Measurements from ENCODE around the gene HABP2.

The HABP2 gene

GRCh38 chr10:113527211-113527906 lies 25.5 kb upstream of the HABP2 start:
- no peak for DNase-seq

GRCh38 chr10:113528876-113529275 lies 24.0 kb upstream of the HABP2 start:
- DNase-seq, result no peak

GRCh38 chr10:113529575-113529974 lies 23.3 kb upstream of the HABP2 start:
- DNase-seq, result no peak

- DNase-seq, result no peak
Observed at GRCh38 chr10:113530476-113530875, 22.4 kb upstream of the HABP2 start.

GRCh38 chr10:113532724-113533123 lies 20.1 kb upstream of the HABP2 start:
- DNase-seq, result no peak

GRCh38 chr10:113533801-113534200 lies 19.1 kb upstream of the HABP2 start:
- no peak for DNase-seq

GRCh38 chr10:113534423-113534822 lies 18.4 kb upstream of the HABP2 start:
- DNase-seq, result no peak

GRCh38 chr10:113537672-113538071 lies 15.2 kb upstream of the HABP2 start:
- DNase-seq, result no peak

- DNase-seq, result no peak
Observed at GRCh38 chr10:113538151-113538550, 14.7 kb upstream of the HABP2 start.

GRCh38 chr10:113539789-113540188 lies 13.1 kb upstream of the HABP2 start:
- no peak for DNase-seq

DNA sequence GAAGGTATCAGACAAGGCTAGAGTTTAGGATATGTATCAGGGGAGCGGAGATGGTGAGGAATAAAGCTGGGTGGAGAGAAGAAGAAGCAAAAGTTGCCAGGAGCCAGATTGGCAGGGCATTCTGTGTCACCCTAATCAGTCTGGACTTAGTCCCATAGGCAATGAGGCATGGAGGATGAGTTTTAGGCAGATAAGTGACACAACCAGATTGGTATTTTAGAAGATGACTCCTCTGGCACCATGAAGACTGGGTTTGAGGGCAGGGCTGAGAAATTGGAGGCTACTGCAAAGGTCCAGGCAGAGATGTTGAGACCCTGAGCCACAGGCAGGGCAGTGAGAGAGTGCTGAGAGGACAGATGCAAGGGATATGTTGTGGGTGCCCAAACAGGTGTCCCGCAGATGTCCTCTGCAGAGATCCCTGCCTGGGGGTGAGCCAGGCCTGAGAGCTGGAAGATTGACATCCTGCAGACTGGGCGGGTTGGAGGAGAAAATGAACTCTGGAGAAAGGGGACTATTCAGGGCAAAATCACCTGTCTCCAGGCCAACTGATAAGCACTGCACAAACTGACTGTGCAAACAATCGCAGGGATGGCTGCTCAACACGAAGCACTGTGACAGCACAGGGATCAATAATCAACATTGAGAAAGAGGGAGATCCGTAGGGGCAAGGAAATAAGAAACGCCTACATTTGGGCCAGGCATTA lies 11.9 kb upstream of the HABP2 start:
- no peak for DNase-seq

GRCh38 chr10:113541549-113541927 lies 11.3 kb upstream of the HABP2 start:
- DNase-seq, result no peak

DNA sequence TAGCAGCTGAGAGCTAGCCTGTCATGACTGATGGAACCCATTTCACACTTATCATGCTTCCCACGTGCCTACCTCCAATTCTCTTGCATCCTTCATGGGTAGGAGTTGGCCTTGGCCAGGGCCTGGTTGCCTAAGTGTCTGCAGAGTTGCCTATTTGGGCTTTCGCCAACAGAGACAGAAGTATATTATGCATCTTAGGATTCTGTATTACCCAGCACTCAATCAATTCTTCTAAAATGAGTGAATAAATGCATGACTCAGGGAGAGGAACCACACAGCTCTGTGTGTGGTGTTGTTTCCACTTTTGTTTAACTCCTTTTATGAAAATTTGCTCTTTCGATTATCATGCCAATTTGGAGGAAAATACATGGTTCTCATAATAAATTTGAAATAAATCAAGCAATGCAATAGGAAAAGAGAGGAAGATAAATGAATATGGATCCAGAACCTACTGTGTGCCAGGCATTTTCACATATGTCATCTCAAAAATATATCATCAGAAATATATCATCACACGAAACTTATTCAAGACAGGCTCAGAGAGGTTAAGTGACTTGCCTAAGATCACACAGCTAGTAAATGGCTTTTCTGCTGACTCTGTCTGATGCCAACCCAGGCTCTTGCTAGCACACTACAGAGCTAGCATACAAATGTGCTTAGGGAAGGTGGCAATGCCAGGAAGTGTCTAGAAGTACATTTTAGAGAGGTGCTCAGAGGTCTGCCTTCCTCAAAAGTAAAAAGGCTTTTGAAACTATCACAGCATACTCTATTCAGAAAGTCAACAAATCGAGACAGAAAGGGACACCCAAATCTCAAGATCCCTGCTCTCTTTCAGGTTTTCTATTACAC lies 9.5 kb upstream of the HABP2 start:
- no peak for DNase-seq

GRCh38 chr10:113544392-113544791 lies 8.5 kb upstream of the HABP2 start:
- no peak for DNase-seq

- no peak for DNase-seq
Observed at GRCh38 chr10:113547426-113547825, 5.4 kb upstream of the HABP2 start.

DNA sequence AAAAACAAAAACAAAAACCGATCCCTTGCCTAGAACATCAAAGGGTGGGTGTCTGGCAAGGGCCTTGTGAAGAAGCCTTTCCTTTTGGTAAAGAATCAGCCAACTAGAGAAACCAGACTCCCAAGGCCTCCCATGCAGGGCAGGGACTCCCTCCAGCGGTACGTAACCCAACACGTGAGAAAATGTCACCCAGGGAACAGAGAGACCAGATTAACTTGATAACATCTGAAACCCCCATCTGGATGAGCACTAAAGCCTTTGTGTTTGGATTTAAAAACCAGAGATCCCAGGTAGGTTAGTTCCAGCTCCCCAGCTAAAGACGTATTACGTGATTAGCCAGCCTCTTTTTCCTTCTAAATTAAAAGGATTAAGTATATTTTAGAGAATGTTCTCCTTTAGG lies 3.0 kb upstream of the HABP2 start:
- no peak for DNase-seq

GRCh38 chr10:113550365-113550764 lies 2.5 kb upstream of the HABP2 start:
- no peak for DNase-seq

DNA sequence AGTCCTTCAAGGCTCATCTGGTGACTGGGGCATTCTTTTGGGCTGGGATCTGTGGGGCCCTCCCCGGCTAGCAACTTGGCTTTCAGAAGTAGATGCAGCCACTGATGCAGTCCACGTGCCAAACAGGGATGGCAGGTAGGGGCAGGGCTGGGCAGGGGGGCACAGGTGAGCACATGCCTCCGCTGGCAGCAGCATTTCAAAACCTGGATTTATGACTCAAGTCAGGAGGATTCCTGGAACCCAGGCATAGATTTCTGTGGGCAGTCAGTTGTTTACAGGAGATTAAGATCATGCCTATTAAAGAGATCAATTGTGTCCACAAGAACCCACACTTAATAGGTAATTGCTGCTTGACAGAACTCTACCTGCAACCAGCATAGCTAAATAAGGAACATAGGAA lies 839 bp upstream of the HABP2 start:
- DNase-seq, result no peak

DNA sequence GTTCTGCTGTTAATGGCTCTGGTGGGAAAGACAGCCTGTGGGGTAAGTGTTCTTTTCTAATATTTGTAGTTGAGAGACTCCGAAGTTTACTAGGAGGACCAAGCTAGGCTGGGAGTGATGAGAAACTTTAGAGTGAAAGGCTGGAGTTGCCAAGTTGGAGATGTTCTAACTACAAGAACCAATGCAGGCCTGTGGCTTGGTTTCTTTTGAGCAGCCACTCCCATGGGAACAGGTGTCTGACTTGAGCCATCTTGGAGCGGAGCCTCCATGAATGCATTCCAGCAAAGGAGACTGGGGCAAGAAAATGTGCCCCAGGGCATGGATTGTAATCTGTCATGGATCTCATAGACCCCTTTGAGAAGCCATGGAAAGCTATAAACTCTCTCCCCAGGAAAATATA lies 296 bp downstream of the HABP2 start:
- DNase-seq, result no peak

GRCh38 chr10:113554214-113554613 lies 1.4 kb downstream of the HABP2 start:
- no peak for DNase-seq

GRCh38 chr10:113555245-113555644 lies 2.4 kb downstream of the HABP2 start:
- DNase-seq, result no peak

DNA sequence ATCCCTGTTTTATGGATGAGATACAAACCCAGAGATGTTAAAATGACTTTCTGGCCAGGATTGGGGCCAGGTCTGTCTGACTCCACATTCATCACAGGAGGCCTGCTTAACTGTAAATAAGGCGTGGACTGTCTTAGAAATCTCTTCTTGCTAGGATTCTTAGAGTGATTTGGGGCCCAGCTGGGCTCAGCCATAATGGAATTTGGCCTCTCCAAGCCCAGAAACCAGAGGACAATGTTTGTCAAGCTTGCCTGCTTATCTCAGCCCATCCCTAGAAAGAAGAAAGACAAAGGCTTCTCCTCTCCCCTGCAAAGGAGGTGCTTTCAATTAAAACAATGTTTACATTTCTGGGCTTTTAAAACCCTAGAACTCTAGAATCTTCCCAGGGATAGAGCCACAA lies 2.9 kb downstream of the HABP2 start:
- no peak for DNase-seq

GRCh38 chr10:113557424-113557862 lies 4.6 kb downstream of the HABP2 start:
- DNase-seq, result no peak

GRCh38 chr10:113557903-113558321 lies 5.1 kb downstream of the HABP2 start:
- no peak for DNase-seq
